HG02870 (cell line): ENCODE results near the gene OR6A2.
"Not testable (repeated sequence)": the region's sequence is repeated elsewhere in the genome, so short reads cannot be mapped to it uniquely, and the experiment has no call there.

Experiments
- ATAC-seq: cut with Tn5 transposase; IDR thresholded peaks from one replicate; pipeline ENCODE4 v1.9.1; 2021; ENCODE audit warnings: mild to moderate bottlenecking, moderate library complexity; ENCODE audit not compliant: unreplicated experiment

The OR6A2 gene

GRCh38 chr11:6799402-6799801, at the start of gene OR6A2:
Gene OR6A2, minus strand, starts transcription at chr11:6799689. Its CDS starts 3,981 bp downstream, at chr11:6795708.
- no peak for ATAC-seq

- ATAC-seq, result no peak
These were observed 45.9 kb upstream of the OR6A2 start, which contains the start of gene OR10A5 for GRCh38 chr11:6845383-6845782. Gene OR10A5, plus strand, starts transcription at chr11:6845683. Its CDS starts 0 bp downstream, at chr11:6845683.

DNA sequence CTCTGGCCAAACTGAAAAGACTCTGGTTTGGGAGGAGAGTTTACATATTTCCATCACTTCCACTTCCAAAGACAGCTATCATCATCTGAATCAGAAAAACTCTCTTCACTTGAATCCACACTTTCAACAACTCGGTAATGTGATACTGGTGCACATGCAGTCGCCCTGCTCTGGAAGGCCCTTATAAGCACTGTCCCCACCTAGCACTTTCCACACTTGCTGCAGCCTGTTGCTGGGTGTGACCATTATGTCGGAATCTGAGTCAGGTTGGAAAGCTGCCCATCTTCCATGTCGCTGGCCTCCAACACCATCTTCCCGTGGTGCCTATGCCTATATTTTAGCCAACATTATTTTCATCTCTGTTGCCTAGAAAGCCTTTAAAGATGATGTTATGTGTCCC, 44.9 kb upstream of the OR6A2 start:
- ATAC-seq, result no peak

DNA sequence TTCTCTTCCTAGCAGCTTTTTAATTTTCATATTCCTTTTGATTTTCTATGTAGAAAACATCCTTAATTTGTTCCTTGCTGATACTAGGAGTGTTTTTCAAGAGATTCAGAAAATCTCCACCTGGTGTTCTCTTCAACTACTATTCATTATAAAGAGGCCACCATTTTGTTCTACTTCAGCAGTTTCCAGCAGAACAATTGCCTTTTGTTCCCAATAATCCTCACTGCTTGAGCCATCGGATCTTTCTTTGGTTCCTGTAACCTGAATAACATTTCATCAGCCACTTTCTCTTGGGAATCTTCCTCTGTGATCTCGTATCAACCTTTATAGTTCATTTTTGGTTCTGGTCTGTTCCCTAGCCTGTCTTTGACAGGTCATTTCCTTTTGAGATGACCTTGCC, 44.2 kb upstream of the OR6A2 start:
- ATAC-seq, result no peak

- ATAC-seq, result no peak
These were observed 42.2 kb upstream of the OR6A2 start for GRCh38 chr11:6841694-6842093.

DNA sequence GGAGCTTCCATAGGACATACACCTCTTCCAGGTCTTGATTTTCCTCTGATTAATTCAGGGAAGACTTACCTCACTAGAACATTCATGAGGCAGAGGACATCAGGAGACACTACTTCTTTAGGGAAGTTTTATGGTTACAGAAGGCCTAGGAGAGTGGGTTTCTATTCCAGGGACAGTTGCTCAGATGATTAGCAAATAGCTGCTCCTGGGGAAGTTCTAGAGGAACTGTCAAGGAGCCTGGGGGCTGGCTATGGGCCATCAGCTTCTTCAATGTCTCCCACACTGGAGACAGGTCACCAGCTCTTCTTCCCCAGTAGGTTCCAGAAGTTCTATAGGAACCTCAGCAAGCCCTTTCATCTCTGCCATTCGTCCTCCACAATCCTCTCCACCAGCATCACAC, 34.5 kb upstream of the OR6A2 start:
- ATAC-seq, result no peak

DNA sequence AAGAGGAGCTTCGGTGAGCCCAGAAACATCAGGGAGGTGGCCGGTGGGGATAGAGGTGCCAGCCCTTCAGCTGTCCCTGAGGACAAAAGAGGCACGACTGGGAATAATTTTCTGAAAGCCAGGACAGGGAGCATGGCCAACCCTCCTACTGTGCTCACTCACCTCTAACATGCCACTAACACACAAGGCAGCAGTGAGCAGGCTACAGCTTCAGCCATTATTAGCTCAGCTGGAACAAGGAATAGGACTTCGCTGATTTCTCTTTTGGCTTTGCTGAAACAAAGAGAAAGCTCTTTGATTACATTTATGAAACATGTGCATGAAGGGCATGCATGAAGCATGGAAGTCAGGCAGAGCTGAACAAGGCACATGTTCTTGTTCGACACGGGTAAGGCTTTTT, 33.9 kb upstream of the OR6A2 start:
- no peak for ATAC-seq

GRCh38 chr11:6828103-6828502, 28.6 kb upstream of the OR6A2 start:
- ATAC-seq, result no peak

- no peak for ATAC-seq
These were observed 25.8 kb upstream of the OR6A2 start for GRCh38 chr11:6825231-6825744.

GRCh38 chr11:6824136-6824823, 24.8 kb upstream of the OR6A2 start:
- ATAC-seq, result no peak

- no peak for ATAC-seq
These were observed 19.5 kb upstream of the OR6A2 start for GRCh38 chr11:6818967-6819366.

DNA sequence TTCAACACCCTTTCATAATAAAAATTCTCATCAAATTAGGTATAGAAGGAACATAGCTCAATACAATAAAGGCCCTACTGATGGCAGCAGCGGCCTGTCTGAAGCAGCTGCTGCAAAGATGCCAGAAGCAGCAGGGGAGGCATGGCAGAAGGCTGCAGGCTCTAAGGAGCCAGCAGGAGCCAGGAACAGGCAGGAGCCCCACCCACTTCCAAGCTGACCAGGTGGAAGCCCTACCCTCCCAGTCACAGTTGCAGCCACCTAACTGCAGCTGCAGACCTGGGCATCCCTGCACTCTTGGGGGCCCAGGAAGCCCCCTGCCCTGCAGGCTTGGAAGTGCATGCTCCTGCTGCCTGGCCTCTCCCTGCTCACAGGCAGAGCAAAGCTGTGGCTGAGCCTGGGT, 18.2 kb upstream of the OR6A2 start:
- no peak for ATAC-seq

GRCh38 chr11:6813656-6814055, 14.2 kb upstream of the OR6A2 start:
- ATAC-seq, result no peak

DNA sequence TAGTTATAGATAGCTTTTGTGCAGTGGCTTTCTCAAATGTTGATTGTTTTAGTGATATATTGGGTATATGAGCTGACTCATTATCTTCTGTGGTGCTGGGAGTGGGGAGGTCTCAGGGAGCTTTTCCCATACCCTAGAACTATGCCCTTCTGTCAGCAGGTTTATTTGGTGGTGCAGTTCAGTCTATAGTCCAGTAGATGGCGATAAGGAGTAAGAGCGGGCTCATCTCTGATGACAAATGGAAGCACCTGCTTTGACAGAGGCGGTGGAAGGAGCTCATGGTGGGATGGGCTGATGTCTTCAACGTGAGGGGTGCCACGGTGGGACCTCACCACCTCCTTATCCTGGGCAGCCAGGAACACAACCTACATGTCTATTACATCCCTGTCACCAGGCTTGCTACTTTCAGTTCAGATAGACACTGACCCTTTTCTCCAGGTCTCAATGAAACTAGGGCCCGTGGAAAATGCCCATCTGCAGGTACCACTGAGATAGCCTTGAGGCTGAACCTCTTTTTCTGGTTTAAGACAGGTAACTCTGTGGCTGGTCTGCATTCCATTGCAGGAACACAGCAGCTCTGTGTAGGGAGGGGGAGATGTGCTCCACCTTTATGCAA, 13.0 kb upstream of the OR6A2 start:
- ATAC-seq, result no peak

GRCh38 chr11:6801075-6801474, 1.6 kb upstream of the OR6A2 start:
- ATAC-seq, result not testable (repeated sequence)

DNA sequence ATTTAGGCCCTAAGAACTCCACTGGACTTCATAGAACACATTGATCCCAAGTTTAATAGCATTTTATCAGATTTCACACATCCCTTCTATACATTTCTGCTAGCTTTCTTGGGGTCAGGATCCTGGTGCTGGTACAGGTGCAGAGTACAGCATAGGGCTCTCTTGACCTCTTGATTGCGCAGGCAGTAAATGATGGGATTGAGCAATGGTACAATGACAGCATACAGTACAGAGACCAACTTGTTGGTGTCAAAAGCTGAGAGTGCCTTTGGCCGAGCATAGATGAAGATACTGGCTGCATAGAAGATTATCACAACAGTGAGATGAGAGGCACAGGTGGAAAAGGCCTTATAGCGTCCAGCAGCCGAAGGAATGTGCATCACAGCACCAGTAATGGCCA, 4.8 kb downstream of the OR6A2 start:
- no peak for ATAC-seq

DNA sequence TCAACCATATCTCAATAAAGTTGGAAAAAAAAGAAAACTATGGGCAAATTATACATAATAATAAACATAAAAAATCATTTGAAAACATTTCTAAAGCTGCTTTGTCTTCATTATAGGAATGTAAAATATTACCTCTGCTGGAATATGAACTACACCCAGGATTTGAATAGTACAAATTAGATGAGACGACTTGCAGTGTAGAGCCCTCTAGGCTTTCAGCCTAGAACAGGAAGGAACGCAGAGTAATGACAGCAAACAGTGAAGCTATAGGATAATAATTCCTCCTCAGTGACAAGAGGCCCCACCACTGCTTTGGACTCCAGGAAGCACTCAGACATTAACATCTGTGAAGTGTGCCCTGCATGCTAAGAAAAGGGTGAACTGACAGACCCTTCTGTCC, 8.9 kb downstream of the OR6A2 start:
- no peak for ATAC-seq

DNA sequence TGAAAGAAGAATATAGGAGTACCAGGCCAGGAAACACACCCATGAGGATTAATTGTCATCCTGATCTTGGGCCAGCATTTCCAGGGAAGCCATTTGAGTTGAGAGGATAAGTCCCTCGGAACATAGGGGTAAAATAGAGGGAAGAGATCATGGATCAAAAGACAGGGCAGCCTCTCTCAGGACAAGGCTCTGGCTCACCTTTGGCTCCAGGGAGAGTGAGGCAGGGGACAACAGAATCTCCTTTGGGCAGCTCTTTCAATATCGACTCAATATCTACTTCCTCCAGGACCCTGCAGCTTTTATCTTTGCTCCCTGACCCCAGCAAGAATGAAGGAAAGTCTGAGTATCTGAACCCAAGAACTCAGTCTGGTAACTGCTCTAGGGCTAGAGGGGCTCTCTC, 16.8 kb downstream of the OR6A2 start, which contains the start of gene OR2AG1:
Gene OR2AG1 (plus strand): TSS at position 301 of the 400 bp plus-strand sequence. CDS start 2,018 bp downstream, outside the sequence.
- no peak for ATAC-seq

DNA sequence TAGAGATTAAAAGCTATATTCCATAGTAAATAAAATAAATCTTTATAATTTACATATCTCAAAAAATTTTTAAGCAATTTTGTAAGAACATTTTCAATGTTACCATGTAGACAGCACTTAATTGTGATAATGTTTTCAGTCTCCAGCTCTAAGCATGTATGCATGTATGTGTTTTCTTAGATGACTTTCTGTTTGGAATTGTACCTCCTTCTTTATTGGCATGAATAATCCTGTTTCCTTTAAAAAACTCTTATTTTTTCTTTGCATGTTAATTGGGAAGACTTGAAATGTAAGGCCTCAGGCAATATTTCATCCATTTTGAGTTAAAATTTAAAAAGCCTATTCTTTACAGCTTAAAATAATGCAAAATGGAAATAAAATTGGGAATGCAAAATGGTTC, 18.7 kb downstream of the OR6A2 start:
- no peak for ATAC-seq

DNA sequence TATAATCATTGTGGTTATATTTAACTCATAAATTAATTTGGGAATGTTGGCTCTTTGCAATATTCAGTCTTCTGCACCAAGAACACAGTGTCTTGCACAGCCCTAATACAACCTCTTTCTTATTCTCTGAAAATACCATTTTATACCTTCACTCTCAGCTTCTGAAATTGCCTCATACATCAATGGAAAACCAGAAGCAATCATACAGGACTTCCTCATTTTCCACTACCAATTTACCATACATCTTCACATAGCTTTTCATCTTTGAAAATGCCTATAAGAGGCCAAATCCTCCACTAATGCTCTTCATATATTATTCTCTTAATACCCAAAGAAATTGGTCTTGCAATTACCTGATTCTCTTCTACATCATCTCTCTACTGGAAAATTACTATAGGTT, 21.0 kb downstream of the OR6A2 start:
- no peak for ATAC-seq

DNA sequence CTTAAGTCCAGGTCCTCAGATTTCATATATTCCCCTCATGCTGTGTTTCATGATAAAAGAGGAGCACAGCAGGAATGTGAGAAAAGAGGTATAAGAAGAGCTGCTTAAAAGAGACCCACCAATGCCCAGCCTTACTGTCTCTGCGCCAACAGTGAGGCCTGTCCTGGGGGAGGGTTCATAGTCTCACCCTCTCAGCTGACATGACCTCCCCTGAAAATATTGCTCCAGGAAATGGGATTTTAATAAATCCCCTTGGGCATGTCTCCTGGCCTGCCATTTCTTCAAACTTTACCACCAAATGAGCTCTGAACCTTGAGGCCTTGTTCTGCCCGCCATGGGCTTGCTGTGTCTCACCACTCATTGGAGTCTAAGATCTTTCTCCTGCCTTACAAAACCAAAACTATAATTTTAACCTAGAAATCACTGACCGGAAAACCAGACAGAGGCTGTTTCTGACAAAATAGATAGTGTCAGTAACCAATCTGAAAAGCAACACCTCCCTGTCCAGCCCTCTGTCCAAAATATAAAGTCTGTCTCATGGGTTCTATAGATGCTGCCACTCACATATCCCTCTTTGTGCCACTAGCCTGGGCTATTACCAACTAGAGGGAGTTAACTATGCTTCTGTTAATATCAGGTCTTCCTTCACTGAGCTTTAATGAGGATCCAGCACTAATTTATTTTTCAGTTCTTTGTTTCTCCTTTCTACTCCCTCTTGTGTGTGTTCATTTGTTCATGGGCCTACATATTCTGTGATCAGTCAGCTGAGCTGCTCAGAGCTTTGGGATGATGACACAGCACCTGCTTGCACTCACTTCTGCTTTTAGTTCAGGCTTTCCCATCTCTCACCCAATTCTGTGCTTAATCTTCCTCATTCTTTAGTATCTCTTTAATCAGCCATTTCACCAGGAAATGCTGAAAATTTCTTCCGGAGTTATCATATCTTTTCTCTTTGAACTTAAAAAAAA, 27.3 kb downstream of the OR6A2 start, which contains the start of gene OR2AG2:
Gene OR2AG2 (minus strand): TSS at position 51 of the 968 bp plus-strand sequence. CDS start 3,019 bp downstream, outside the sequence.
- ATAC-seq, result peak; percentile 93
